Rectal smooth muscle tissue (tissue), 1 donor: ENCODE data around the gene VDAC2.
"Not testable (repeated sequence)": the region's sequence is repeated elsewhere in the genome, so short reads cannot be mapped to it uniquely, and the experiment has no call there.

Experiments used
- H3K27ac ChIP-seq: one replicate; pipeline ENCODE4 v1.7.0; 2013; ENCODE audit warnings: low read depth, low read length, inconsistent platforms
- H3K27me3 ChIP-seq: one replicate; pipeline ENCODE4 v1.7.0; 2013; ENCODE audit warnings: low read length; ENCODE audit not compliant: control insufficient read depth, insufficient read depth
- H3K36me3 ChIP-seq: one replicate; pipeline ENCODE4 v1.7.0; 2013; ENCODE audit warnings: low read length; ENCODE audit not compliant: control insufficient read depth, insufficient read depth
- H3K4me1 ChIP-seq: one replicate; pipeline ENCODE4 v1.7.0; 2013; ENCODE audit warnings: low read length; ENCODE audit not compliant: control insufficient read depth, insufficient read depth
- H3K4me3 ChIP-seq: one replicate; pipeline ENCODE4 v1.7.0; 2013; ENCODE audit warnings: low read length
- H3K9ac ChIP-seq: one replicate; pipeline ENCODE4 v1.7.0; 2013; ENCODE audit warnings: low read length

The VDAC2 gene

DNA sequence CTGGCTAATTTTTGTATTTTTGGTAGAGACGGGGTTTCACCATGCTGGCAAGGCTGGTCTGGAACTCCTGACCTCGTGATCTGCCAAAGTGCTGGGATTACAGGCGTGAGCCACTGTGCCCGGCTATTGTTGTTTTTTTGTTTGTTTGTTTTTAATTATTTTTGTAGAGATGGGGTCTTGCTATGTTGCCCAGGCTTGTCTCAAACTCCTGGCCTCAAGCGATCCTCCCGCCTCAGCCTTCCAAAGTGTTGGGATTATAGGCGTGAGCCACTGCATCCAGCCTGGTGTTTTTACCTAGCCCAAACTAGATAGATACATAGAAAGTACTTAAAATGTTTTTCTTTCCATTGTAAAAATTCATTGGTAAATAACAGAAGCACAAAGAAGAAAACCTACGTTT is 10.9 kb downstream of the VDAC2 start:
- H3K9ac ChIP-seq, H3K4me3 ChIP-seq, H3K27me3 ChIP-seq, H3K27ac ChIP-seq: not testable (repeated sequence)
- Histone ChIP-seq H3K36me3 (peaks cover 42% of the 10 kb centered on the region), H3K4me1 (peaks cover 19% of the 10 kb centered on the region)

DNA sequence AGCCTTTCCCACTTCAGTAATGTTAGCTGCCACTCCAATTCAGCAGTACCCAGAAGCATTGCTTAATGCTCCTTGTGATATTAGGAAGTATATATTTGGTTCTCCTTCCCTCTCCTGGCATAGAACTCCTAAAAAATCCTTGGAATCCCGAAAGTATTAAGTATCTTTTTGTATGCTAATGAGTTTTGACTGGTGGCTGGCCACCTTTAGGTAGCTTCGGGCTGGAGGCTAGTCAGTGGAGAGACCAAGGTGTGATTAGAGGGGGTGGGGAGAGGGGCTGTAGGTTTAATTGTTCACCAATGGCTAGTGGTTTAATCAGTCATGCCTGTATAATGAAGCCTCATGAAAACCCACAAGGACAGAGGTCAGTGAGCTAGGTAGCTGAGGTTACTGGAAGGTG is 12.9 kb downstream of the VDAC2 start:
- Histone ChIP-seq H3K9ac (no peak overlapping the region), H3K27ac (no peak overlapping the region), H3K36me3 (peaks cover 36% of the 10 kb centered on the region), H3K4me3 (no peak overlapping the region), H3K27me3 (no peaks in the 10 kb centered on the region), H3K4me1 (peaks cover 20% of the 10 kb centered on the region)

DNA sequence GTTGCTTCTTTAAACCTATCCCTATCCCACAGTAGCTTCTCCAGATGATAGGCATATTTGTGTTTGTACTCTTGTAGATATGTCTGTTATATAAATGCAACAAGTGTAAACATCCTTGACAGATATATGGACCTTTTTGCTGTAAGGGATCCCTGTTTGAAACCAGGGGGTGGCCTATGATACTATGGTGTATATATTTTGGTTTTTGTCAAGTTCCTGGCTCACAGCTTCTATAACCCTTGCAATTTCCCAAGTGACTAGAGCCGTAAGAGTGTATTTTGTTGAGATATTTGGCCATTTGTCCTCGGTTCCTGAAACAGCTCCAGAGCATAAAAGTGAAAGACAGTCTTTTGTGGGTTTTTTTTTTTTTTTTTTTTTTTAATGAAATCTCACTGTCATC is 15.5 kb downstream of the VDAC2 start:
- H3K36me3 ChIP-seq: peaks cover 20% of the 10 kb centered on the region
- H3K27me3 ChIP-seq: no peaks in the 10 kb centered on the region
- no peak overlapping the region for H3K4me3 ChIP-seq
- peak overlapping the region; percentile 68 for H3K27ac ChIP-seq
- H3K9ac ChIP-seq: no peak overlapping the region
- H3K4me1 ChIP-seq: peaks cover 20% of the 10 kb centered on the region

DNA sequence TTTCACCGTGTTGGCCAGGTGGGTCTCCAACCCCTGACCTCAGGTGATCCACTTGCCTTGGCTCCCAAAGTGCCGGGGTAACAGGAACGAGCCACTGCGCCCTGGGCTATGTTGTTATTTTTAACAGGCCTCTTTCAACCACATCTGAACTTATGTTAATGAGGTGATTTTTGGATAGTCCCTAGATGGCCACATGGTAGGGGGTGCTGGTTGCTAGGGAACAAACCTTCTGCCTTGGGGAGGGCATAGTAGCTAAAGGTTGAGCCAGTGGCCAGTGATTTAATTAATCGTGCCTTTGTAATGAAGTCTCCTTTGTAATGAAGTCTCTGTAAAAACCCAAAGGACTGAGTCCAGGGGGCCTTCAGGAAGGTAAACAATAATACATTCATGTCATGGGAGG is 16.1 kb downstream of the VDAC2 start:
- peaks cover 20% of the 10 kb centered on the region for H3K4me1 ChIP-seq

DNA sequence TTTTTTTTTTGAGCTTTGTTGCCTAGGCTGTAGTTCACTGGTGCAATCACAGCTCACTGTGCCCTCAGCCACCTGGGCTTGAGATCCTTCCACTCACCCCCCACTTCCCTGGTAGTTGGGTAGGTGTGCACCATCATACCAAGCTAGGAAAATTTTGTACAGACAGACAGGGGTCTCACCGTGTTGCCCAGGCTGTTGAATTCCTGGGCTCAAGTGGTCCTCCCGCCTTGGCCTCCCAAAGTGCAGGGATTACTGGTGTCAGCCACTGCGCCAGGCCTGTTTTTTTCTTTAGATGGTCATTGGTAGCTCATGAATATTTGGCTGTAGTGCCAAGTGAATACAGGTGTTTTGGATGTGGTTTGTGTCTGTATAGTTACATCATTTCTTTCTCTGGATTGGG is 17.7 kb downstream of the VDAC2 start:
- Histone ChIP-seq H3K4me1 (peaks cover 20% of the 10 kb centered on the region), H3K36me3 (peaks cover 19% of the 10 kb centered on the region), H3K27me3 (no peaks in the 10 kb centered on the region), H3K27ac (no peak overlapping the region), H3K4me3 (no peak overlapping the region), H3K9ac (no peak overlapping the region)

More for the DNA sequence above, 16.1 kb downstream of the VDAC2 start:
- peak overlapping the region; percentile 43 for H3K27ac ChIP-seq
- no peak overlapping the region for H3K9ac ChIP-seq
- H3K27me3 ChIP-seq: no peaks in the 10 kb centered on the region
- H3K4me3 ChIP-seq: no peak overlapping the region
- peaks cover 26% of the 10 kb centered on the region for H3K36me3 ChIP-seq

DNA sequence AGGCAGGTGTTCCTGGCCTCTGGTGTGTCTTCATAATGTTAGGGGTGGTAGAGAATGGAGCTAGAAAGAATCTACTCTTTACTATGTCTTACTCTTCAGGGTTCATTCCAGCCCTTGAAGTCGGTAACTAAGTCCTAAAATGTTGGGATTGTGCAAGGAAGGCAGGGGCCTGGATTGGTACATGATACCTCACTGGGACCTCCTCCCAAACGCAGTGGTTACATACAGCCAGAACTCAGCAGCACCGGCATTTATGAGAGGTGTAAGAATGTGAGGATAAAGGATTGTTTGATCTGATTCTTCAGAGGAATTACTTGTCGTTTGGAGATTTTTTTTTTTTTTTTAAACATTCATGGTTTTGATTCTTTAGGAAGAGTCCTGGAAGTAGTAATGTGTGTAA is 18.2 kb downstream of the VDAC2 start:
- Histone ChIP-seq H3K9ac (no peak overlapping the region), H3K4me1 (peaks cover 20% of the 10 kb centered on the region), H3K36me3 (peaks cover 15% of the 10 kb centered on the region), H3K4me3 (no peak overlapping the region), H3K27ac (peak overlapping the region; percentile 6), H3K27me3 (no peaks in the 10 kb centered on the region)

DNA sequence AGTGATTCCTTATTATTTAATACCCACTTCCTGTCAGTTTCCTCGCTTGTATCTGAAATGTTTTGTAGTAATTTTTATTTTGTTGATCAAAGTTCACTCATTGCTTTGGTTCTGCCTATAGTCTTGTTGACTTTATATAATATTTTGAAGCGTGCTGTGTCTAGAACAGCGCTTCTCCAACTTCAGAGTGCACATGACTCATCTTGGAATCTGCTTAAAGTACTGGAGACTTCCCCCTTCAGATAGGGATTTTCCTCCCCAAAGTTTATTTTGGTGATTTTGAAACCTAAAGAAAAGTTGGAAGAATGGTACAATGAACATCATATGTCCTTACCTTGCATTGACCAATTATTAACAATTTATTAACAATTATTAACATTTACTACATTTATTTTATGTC is 19.4 kb downstream of the VDAC2 start:
- Histone ChIP-seq H3K4me3 (no peak overlapping the region), H3K9ac (no peak overlapping the region), H3K4me1 (peaks cover 17% of the 10 kb centered on the region), H3K27ac (no peak overlapping the region), H3K27me3 (no peaks in the 10 kb centered on the region), H3K36me3 (peaks cover 10% of the 10 kb centered on the region)

DNA sequence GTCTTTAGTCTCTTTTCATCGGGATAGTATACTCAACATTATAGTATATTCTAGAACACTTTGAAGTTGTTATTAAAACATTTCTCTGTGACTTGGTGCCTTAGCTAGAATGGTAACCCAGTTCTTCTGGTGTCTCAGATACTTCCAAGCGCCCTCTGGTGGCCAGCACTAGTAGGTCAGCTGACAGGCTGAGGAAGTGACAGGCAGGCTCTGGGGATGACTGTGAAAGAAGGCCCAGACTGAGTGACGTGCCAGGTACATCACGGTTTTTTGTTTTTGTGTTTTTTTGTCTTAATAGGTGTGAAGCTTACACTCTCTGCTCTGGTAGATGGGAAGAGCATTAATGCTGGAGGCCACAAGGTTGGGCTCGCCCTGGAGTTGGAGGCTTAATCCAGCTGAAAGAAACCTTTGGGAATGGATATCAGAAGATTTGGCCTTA is 20.0 kb downstream of the VDAC2 start:
- no peaks in the 10 kb centered on the region for H3K27me3 ChIP-seq
- H3K27ac ChIP-seq: no peak overlapping the region
- no peak overlapping the region for H3K4me3 ChIP-seq
- H3K36me3 ChIP-seq: peaks cover 7% of the 10 kb centered on the region
- peaks cover 13% of the 10 kb centered on the region for H3K4me1 ChIP-seq
- H3K9ac ChIP-seq: no peak overlapping the region

DNA sequence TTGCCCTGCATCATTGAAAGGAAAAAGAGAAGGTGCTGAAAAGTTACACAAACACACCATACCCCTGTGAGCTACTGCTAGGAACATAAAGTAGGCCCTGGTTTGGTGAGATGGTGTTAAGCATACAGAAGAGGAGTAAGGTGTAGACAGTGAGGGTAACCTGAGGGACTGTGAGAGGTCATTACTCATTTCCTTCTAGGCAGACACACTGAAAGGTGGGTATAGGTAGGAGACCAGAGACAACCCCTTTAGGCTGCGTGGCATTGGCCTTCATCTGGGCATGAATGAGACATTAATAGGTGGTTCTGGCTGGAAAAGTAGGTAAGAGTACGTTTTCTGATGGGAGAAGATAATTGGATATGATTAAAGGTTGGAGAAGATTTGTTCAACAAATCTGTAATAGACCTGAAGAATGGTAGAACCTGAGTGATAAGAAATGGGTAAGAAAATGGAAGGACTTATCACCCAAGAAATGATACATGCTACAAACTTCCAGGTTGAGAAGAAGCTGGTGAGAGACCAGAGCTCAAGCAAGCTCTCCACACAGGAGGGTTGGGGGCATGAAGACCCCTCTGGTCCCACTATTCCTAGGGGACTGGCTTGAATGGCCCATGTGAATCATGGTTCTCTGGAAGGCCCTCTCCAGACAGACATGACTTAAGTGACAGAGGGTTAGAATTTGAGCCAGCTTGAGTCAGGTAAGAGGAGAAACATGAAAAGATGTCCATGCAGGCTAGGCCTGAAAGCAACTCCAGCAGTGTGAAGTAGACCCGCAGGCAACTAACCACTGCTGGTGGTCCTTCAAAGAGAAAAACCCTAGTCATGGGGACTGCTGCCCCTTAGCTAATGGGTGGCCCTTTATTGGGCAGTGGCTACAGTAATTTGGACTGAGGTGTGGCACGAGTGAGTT is 21.3 kb downstream of the VDAC2 start:
- Histone ChIP-seq H3K4me3 (no peak overlapping the region), H3K9ac (no peak overlapping the region), H3K4me1 (peaks cover 4% of the 10 kb centered on the region), H3K36me3 (peaks cover 7% of the 10 kb centered on the region), H3K27me3 (no peaks in the 10 kb centered on the region), H3K27ac (no peak overlapping the region)

DNA sequence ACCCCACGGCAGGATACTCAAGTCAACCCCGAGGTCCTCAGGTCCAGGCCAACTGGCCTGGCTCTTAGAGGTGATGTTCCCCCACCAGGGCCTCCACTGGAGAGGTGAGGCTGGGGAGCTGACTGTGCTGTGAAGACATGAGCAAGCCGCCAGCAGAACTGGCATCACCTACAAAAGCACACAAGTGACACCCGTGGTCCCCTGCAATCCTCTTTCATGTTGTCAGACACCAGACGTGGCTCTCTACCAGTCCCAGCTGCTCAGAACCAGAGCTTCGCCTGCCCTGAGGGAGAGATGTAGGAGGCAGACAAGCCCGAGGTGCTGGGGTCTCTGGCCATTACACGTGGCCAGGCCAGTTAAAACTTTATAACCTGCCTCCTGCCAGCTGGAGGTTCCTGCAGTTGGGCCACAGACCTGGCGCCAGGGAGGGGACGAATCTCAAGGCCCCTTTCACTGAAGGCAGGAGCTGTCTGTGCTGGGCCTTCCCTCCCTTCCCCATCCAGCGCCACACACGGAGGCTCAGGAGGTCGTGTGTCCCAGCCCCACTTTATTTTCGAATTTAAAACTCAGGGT is 22.9 kb downstream of the VDAC2 start:
- H3K27ac ChIP-seq: peak overlapping the region; percentile 63
- peaks cover 7% of the 10 kb centered on the region for H3K36me3 ChIP-seq
- peaks cover 4% of the 10 kb centered on the region for H3K4me1 ChIP-seq
- H3K4me3 ChIP-seq: peak overlapping the region; percentile 37
- no peaks in the 10 kb centered on the region for H3K27me3 ChIP-seq
- H3K9ac ChIP-seq: no peak overlapping the region

DNA sequence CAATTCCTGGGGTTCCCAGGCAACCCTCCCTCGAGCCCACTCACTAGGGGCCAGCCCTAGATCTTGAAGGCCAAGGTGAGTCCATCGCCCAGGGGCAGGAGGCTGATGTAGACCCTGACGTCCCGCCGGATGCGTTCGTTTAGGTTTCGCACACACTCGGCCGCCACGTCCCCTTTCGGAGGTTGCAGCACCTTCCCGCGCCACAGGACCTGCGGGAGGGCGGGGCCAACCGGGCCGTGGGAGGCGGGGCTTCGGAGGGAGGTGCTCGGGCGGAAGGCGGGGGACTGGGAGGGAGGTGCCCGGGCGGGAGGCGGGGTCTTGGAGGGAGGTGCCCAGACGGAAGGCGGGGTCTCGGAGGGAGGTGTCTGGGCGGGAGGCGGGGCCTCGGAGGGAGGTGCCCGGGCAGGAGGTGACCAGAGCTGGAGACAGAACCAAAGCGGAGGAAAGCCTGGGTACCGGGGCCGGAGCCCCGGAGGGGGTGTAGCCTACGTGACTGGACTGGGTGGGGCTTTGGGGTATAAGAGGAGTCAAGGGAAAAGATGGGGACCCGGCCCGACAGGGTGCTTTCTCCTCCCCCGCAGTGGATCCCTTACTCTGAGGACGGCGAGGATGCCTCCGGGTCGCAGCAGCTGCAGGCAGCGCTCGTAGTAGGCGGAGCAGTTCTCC is 23.6 kb downstream of the VDAC2 start:
- peak overlapping the region; percentile 84 for H3K4me3 ChIP-seq
- no peak overlapping the region for H3K9ac ChIP-seq
- H3K4me1 ChIP-seq: peaks cover 4% of the 10 kb centered on the region
- no peaks in the 10 kb centered on the region for H3K27me3 ChIP-seq
- peaks cover 7% of the 10 kb centered on the region for H3K36me3 ChIP-seq
- H3K27ac ChIP-seq: peak overlapping the region; percentile 63

DNA sequence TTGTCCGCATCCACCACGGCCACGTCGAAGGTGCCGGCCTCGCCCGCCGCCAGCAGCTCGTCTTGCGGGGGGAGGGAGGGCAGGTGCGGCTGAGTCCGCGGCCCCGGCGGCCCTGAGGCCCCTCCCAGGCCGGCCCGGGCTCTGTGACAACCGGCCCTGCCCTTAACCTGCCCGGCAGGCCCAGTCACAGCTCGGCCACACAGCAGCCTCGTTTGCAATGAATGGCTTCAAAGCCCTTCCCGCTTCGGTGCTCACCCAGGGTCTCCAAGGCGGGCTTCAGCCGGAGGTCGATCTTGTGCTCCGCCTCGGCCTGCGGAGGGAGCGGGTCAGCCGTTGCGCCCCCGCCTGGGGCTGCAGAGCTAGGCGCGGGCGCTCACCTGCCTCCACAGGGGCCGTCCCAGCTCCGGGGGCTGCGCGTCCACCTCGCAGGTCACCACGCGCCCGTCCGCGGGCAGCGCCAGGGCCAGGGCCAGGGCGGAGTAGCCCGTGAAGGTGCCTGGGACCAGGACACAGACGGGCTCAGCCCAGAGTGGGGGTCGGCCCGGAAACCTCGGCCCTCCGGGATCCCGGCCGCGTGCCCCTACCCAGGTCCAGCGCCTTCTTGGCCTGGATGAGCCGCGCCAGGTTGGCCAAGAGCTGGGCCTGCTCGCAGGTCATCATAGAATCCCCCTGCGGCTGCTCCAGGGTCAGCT is 24.2 kb downstream of the VDAC2 start:
- Histone ChIP-seq H3K36me3 (peaks cover 7% of the 10 kb centered on the region), H3K9ac (peak overlapping the region; percentile 67), H3K27ac (peak overlapping the region; percentile 63), H3K4me3 (peak overlapping the region; percentile 84), H3K27me3 (no peaks in the 10 kb centered on the region), H3K4me1 (peaks cover 4% of the 10 kb centered on the region)
